ENCODE results near the gene ITGBL1.

DNA sequence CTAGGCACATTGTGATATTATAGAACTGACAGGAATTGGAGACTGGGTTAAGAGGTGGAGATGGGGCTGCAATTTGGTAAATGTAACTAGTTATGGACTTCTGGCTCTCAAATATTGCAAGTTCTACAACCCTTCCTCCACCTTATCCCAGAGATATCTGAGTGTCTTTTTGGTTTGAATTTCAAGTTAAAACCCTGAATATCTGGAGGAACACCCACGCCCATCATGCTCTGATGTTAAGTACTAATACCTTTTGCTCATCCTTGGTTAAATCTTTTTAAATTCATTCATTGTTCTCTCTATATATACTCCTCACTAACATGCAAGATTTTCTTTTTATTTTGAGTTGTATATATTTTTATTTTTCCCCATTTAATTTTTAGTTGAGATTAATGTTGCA lies 28.9 kb downstream of the ITGBL1 start:
- TF ChIP-seq EP300 (IDR thresholded peaks at IDR 0.05) = no peak
- no peak for TF ChIP-seq POLR2AphosphoS5 (IDR thresholded peaks at IDR 0.05)
- TF ChIP-seq, protein P1, sequence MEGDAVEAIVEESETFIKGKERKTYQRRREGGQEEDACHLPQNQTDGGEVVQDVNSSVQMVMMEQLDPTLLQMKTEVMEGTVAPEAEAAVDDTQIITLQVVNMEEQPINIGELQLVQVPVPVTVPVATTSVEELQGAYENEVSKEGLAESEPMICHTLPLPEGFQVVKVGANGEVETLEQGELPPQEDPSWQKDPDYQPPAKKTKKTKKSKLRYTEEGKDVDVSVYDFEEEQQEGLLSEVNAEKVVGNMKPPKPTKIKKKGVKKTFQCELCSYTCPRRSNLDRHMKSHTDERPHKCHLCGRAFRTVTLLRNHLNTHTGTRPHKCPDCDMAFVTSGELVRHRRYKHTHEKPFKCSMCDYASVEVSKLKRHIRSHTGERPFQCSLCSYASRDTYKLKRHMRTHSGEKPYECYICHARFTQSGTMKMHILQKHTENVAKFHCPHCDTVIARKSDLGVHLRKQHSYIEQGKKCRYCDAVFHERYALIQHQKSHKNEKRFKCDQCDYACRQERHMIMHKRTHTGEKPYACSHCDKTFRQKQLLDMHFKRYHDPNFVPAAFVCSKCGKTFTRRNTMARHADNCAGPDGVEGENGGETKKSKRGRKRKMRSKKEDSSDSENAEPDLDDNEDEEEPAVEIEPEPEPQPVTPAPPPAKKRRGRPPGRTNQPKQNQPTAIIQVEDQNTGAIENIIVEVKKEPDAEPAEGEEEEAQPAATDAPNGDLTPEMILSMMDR (IDR thresholded peaks at IDR 0.05) = no peak
- no peak for TF ChIP-seq POLR2A (IDR thresholded peaks at IDR 0.05)

Data from suprapubic skin (tissue), 4 donors.